Astrocyte of the spinal cord (primary cell): Measurements from ENCODE around the gene MZF1.
A peak's percentile ranks its signal among the peaks of the same experiment; 100 is the strongest.
"Not testable (repeated sequence)": the region's sequence is repeated elsewhere in the genome, so short reads cannot be mapped to it uniquely, and the experiment has no call there.

ENCODE experiments used
- DNase-seq: peaks from one replicate; pipeline ENCODE4 v3.0.0; 2011; ENCODE audit warnings: low read depth, low spot score
- H3K4me3 ChIP-seq: 2 replicates; pipeline ENCODE4 v1.5.1; 2011; ENCODE audit warnings: low read depth, mild to moderate bottlenecking, low read length, moderate library complexity
- in situ Hi-C: cut with HindIII; loops from 2 replicates; pipeline ENCODE4 v1.10.0; 2017; ENCODE audit warnings: low sequenced_read_pairs
- TF ChIP-seq, protein P1 (sequence below): IDR thresholded peaks from 2 replicates; pipeline ENCODE4 v1.5.1; 2012; ENCODE audit warnings: low read depth, mild to moderate bottlenecking, low read length, inconsistent platforms

Gene MZF1

DNA sequence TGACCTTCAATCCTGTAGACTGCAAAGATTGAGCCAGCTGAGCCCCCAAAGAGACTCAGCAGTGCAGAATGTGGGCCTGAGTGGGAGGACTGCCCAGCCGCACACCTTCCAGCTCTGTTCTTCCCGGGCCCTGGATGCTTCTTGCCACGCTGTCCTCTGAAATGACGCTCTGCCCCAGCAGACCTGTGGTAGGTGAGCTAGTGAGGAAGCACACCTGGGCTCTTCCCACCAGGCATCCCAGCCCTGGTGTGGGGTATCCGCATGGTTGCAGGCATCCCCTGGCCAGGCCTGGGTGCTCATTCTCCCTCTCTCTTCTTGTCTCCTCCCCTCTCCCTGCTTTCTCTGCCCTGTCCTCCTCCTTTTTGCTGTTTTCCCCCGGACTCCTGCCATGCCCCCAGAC, 9.8 kb upstream of the MZF1 start:
- no peak for DNase-seq
- in situ Hi-C loops, result no loop called here

DNA sequence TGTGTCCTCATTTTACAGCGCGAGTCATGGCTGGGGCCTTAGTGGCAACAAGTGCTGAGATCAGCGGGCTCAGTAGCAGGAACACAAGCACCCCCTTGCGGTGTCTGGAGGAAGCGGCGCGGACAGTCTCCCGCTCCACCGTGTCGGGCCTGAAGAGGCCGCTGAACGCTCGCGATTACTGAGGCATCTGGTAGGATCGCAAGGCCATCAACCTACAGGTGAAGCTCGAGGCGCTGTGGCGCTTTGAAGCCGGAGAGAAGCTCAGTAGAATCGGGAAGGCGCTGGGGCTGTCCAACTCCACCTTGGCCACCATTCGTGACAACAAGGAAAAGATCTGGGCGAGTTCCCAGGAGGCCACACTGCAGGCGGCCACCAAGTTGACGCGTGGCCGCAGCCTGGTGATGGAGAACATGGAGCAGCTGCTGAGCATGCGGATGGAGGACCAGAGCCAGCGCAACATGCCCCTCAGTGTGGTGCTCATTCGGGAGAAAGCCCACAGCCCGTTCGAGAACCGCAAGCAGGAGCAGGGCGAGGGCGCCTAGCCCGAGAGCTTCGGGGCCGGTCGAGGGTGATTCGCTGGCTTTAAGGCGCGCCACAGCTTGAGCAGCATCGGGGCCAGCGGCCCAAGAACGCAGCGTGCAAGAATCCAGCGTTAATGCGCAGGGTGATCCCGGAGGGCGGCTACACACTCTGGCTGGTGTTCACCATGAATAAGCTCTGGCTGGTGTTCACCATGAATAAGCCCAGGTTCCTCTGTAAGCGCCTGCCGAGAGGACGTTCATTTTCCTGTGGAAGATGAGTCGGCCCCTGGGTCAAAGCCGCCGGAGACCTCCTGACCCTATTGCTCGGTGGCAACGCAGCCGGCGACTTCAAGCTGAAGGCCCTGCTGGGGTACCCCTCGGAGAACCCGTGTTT, 8.3 kb upstream of the MZF1 start:
- in situ Hi-C loops, result no loop called here
- peak; percentile 84 for DNase-seq
- H3K4me3 ChIP-seq, result no peak overlapping the region
- TF ChIP-seq, protein P1, sequence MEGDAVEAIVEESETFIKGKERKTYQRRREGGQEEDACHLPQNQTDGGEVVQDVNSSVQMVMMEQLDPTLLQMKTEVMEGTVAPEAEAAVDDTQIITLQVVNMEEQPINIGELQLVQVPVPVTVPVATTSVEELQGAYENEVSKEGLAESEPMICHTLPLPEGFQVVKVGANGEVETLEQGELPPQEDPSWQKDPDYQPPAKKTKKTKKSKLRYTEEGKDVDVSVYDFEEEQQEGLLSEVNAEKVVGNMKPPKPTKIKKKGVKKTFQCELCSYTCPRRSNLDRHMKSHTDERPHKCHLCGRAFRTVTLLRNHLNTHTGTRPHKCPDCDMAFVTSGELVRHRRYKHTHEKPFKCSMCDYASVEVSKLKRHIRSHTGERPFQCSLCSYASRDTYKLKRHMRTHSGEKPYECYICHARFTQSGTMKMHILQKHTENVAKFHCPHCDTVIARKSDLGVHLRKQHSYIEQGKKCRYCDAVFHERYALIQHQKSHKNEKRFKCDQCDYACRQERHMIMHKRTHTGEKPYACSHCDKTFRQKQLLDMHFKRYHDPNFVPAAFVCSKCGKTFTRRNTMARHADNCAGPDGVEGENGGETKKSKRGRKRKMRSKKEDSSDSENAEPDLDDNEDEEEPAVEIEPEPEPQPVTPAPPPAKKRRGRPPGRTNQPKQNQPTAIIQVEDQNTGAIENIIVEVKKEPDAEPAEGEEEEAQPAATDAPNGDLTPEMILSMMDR, result peak; percentile 99

More for the DNA sequence above, 9.8 kb upstream of the MZF1 start:
- no peak overlapping the region for H3K4me3 ChIP-seq
- TF ChIP-seq, protein P1, result no peak

DNA sequence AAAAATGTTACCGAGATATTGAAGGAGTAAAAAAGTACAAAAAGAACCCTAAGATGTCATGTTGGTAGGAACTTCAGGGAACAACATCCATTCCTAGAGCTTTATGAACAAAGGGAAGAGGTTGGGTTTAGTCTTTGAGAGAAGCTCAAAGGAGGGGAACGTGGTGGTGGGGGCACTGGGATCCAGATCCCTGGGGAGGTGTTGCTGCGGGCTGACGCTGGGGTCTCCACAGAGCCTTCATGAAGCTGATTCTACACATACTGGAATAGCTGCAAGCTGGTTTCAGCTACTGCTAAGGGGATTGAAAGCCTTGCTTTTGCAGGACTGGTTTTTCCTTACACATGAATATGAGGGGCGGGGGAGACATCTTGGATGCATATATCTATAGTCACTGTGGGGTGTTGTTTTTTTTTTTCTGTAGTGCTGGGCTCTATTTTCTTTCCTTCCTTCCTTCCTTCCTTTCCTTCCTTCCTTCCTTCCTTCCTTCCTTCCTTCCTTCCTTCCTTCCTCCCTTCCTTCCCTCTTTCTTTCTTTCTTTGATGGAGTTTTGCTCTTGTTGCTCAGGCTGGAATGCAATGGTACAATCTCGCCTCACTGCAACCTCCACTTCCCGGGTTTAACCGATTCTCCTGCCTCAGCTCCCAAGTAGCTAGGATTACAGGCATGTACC, 6.5 kb upstream of the MZF1 start:
- no peak for DNase-seq
- no peak overlapping the region for H3K4me3 ChIP-seq
- TF ChIP-seq, protein P1, result no peak
- in situ Hi-C loops, result no loop called here

DNA sequence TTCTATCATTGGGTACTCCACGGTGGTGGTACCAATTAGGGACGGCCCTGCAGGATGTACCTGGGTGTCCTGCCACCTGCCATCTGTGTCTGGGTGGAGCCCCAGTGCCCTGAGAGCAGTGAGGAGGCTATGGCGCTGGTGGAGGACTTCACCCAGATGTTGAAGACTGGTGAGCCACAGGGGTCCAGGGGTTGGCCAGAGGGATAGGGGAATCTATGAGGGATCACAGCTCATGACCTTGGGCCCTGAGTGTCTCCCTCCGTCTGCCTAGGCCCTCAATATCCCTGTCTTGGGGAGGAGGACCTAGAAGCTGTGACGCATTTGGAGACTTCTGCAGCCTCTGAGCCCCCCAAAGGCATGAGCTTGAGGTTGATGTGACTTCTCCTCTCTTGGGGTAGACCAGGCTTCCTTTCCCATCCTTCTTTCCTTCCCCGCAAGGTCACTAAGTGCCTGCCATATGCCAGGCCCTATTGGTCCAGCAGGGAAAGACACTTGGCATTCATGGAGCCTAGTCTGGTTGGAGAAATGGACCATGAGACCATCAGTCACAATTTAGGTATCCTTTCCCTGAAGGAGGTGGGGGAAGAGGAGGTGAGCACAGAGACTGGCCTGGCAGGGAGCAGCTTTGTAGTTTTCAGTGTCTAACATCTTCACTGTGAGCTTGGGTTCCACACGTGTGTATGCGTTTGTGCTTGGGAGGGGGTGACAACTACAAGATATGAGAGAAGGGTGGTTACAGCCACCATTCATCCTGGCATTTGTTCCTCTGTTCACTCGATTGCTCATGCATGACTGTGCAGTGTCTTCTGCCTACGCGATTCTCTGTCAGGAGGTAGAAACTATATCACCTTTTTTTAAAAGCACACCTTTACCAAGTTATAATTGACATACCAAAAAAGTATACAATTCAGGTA, 5.1 kb upstream of the MZF1 start:
- no peak overlapping the region for H3K4me3 ChIP-seq
- in situ Hi-C loops, result no loop called here
- TF ChIP-seq, protein P1, result no peak
- DNase-seq, result no peak

DNA sequence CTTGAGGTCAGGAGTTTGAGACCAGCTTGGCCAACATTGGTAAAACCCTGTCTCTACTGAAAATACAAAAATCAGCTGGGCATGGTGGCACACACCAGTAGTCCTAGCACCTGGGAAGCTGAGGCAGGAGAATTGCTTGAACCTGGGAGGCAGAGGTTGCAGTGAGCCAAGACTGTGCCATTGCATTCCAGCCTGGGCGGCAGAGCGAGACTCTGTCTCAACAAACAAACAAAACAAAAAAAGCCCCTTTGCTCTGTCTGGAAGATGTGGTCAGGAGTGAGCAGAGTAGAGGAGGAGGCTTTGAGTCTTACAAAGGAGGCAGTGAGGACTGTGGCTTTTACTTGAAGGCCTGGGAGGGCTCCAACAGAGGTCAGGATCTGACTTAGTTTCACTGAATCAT, 4.4 kb upstream of the MZF1 start:
- H3K4me3 ChIP-seq, DNase-seq, in situ Hi-C loops: not testable (repeated sequence)

DNA sequence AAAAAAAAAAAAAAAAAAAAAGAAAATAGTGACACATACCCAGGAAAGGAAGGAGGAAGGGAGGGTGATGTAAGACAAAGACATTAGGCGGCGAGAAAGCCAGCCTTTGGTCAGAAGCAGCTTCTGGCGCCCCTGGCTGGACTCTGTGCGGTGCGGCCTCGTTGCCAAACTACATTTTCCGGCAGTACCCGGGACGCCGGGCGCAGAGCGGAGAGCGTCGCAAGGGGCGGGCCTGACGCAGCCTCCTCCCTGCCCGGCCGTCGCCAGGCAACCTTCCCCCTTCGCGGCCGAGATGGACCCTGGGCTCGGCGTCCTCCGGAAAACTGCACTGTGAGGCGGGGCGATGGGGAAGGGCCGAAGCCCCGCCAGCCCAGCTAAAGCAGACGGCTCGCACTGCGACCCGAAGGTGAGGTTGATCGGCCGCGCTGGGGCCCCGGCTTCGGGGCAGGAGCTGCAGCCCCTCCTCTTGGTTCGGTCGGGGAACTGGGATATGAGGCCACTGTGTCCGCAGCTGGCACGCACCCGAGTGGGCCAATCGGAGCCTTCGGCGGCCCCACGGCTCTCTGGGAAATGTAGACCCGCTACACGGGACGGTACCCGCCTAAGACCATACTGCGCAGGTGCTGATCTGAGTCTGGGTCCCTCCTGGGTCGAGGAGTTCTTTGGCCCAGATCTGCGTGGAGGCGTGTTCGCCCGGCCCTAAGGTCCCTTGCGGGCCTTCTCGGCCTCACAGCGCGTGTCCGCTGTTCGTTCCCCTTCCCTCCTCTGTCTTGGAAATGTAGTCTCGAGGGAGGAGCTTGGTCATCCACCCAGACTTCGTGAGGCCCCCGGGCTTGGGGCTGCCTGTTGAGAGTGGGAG, 2.3 kb upstream of the MZF1 start:
- in situ Hi-C loops, result no loop called here
- TF ChIP-seq, protein P1, result no peak
- DNase-seq, result peak; percentile 95
- peak overlapping the region; percentile 84 for H3K4me3 ChIP-seq
